Neural crest cell (in vitro differentiated cells): Measurements from ENCODE around the gene PDILT. TPM values are rescaled to one million over a fixed set of nuclear protein-coding genes. Genes with fewer than 3 reads are reported as not detected.

Experiments
- DNase-seq: peaks from one replicate; pipeline ENCODE4 v3.0.0; 2021; ENCODE audit warnings: low read depth, mixed read lengths, low spot score
- H3K27ac Mint-ChIP-seq: one replicate; pipeline ENCODE4 v1.8.0; 2021; ENCODE audit warnings: mild to moderate bottlenecking, mixed read lengths; ENCODE audit not compliant: unreplicated experiment
- H3K27me3 Mint-ChIP-seq: 2 replicates; pipeline ENCODE4 v1.8.0; 2021; ENCODE audit warnings: low read depth, mild to moderate bottlenecking, mixed read lengths
- H3K36me3 Mint-ChIP-seq: 2 replicates; pipeline ENCODE4 v1.8.0; 2021; ENCODE audit warnings: low read depth, mild to moderate bottlenecking, mixed read lengths
- H3K4me1 Mint-ChIP-seq: 2 replicates; pipeline ENCODE4 v1.8.0; 2021; ENCODE audit warnings: mixed read lengths
- H3K4me3 Mint-ChIP-seq: one replicate; pipeline ENCODE4 v1.8.0; 2021; ENCODE audit warnings: mild to moderate bottlenecking, mixed read lengths
- H3K9me3 Mint-ChIP-seq: 2 replicates; pipeline ENCODE4 v1.8.0; 2021; ENCODE audit warnings: mixed read lengths
- total RNA-seq: library from RNA; stranded (reverse); gene quantifications from 2 replicates; pipeline ENCODE4 v1.2.1, GENCODE V29; 2021
- TF ChIP-seq, protein P1 (sequence below): fragments of 200-600 bp; sonication (generic); conservative IDR thresholded peaks from 2 replicates; pipeline ENCODE4 v1.5.0; 2021; ENCODE audit warnings: antibody characterized with exemption, mild to moderate bottlenecking

The PDILT gene
- total RNA-seq, 1 donor from 2014 or later: not detected

DNA sequence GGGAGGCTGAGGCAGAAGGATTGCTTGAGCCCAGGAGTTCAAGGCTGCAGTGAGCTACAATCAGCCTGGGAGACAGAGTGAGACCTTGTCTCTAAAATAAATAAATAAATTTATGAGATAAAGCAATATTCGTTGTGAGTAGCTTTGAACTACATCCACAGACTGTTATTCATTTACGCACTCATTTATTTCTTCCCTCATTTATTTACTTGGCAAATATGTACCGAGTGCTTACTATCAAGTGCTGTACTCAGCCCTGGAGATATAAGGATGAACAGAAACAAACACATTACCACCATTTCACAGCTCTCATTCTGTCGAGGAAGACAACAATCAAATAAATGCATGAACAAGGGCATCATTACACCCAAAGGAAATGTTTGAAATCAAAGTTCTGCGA lies 27.4 kb downstream of the PDILT start:
- TF ChIP-seq, protein P1, sequence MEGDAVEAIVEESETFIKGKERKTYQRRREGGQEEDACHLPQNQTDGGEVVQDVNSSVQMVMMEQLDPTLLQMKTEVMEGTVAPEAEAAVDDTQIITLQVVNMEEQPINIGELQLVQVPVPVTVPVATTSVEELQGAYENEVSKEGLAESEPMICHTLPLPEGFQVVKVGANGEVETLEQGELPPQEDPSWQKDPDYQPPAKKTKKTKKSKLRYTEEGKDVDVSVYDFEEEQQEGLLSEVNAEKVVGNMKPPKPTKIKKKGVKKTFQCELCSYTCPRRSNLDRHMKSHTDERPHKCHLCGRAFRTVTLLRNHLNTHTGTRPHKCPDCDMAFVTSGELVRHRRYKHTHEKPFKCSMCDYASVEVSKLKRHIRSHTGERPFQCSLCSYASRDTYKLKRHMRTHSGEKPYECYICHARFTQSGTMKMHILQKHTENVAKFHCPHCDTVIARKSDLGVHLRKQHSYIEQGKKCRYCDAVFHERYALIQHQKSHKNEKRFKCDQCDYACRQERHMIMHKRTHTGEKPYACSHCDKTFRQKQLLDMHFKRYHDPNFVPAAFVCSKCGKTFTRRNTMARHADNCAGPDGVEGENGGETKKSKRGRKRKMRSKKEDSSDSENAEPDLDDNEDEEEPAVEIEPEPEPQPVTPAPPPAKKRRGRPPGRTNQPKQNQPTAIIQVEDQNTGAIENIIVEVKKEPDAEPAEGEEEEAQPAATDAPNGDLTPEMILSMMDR: no peak
- Mint-ChIP-seq H3K4me1 (no peaks in the 10 kb centered on the region), H3K27me3 (peaks cover 30% of the 10 kb centered on the region), H3K36me3 (no peaks in the 10 kb centered on the region), H3K9me3 (no peaks in the 10 kb centered on the region), H3K27ac (no peak overlapping the region), H3K4me3 (no peak overlapping the region)
- no peak for DNase-seq

- no peak for DNase-seq
Measured at GRCh38 chr16:20372701-20373100, 31.8 kb downstream of the PDILT start.

GRCh38 chr16:20369452-20370054 lies 35.0 kb downstream of the PDILT start:
- peaks cover 38% of the 10 kb centered on the region for H3K27me3 Mint-ChIP-seq

More at GRCh38 chr16:20372701-20373100, 31.8 kb downstream of the PDILT start:
- no peaks in the 10 kb centered on the region for H3K9me3 Mint-ChIP-seq
- peaks cover 4% of the 10 kb centered on the region for H3K4me1 Mint-ChIP-seq
- peaks cover 31% of the 10 kb centered on the region for H3K27me3 Mint-ChIP-seq
- TF ChIP-seq, protein P1: no peak
- no peak overlapping the region for H3K4me3 Mint-ChIP-seq
- H3K27ac Mint-ChIP-seq: no peak overlapping the region
- H3K36me3 Mint-ChIP-seq: no peaks in the 10 kb centered on the region

DNA sequence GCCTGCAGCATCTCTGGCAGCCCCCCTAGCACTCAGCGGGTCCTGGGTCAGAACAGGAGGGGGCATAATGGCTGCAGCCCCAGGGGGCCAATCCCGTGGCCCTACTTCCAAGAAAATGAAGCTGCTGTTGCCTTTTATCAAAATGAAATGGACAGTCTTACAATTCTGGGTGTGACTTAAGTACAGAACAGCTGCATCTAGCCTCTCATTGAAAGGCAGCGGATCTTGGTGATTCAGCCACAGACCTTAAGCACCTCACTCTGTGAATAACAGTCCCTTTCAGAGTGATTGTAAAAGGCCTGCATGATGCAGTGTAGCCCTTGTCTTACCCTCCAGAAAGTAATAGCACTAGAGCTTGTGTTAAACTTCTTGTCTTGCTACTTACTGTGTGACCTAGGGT lies 40.5 kb downstream of the PDILT start:
- H3K36me3 Mint-ChIP-seq: no peaks in the 10 kb centered on the region
- H3K4me1 Mint-ChIP-seq: no peaks in the 10 kb centered on the region
- H3K27me3 Mint-ChIP-seq: peaks cover 66% of the 10 kb centered on the region
- no peak overlapping the region for H3K27ac Mint-ChIP-seq
- TF ChIP-seq, protein P1: no peak
- no peak for DNase-seq
- H3K9me3 Mint-ChIP-seq: no peaks in the 10 kb centered on the region
- no peak overlapping the region for H3K4me3 Mint-ChIP-seq

More at GRCh38 chr16:20369452-20370054, 35.0 kb downstream of the PDILT start:
- Mint-ChIP-seq H3K4me3 (no peak overlapping the region), H3K27ac (no peak overlapping the region), H3K36me3 (no peaks in the 10 kb centered on the region), H3K9me3 (no peaks in the 10 kb centered on the region), H3K4me1 (peaks cover 4% of the 10 kb centered on the region)
- no peak for DNase-seq
- TF ChIP-seq, protein P1: no peak

GRCh38 chr16:20363191-20363590 lies 41.3 kb downstream of the PDILT start:
- Mint-ChIP-seq H3K27me3 (peaks cover 70% of the 10 kb centered on the region), H3K27ac (no peak overlapping the region), H3K36me3 (no peaks in the 10 kb centered on the region), H3K4me1 (no peaks in the 10 kb centered on the region), H3K4me3 (no peak overlapping the region), H3K9me3 (no peaks in the 10 kb centered on the region)
- DNase-seq: no peak
- TF ChIP-seq, protein P1: no peak
